ENCODE measurements around the gene FSTL4.

The FSTL4 gene

DNA sequence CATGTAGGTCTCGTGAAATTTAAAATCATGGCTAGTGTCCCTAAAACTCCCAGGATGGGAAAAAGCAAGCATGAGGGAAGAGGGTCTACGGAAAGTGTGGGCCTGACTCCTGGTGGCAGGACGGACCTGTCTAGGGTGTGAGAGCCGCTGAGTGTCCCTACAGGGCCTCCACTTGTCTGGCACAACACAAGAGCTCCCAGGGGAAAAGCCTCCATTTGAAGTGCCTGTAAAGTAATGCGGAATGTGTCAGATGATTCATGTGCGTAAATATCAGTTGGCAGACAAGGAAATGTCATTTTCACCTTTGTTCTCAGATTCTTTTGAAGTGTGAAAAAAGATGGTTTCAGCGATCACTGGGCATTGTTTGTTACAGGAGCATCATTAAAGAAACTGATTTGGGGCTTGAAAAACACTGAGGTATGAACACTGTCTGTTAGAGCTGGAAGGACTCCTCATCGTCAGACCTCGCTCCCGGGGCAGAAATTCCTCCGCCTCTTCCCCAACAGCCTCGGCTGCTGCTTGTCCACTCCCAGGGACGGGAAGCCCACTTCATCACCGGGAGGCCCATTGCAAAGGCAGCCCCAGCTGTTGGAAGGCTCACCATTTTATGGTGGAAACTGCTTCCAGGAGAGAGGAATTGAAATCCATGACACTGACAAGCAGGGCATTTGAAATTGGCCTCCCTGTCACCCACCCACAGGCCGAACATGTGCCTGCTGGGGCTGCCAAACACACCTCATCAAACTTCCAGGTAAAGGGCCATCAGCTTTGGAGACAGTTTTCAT, 240.8 kb downstream of the FSTL4 start:
- Histone ChIP-seq H3K27me3 (ENCODE audit: insufficient read depth, low read length) (no peaks in the 10 kb centered on the region), H2AFZ (ENCODE audit: low read length) (no peak overlapping the region), H3K36me3 (ENCODE audit: insufficient read depth, low read length) (no peaks in the 10 kb centered on the region), H3K4me1 (ENCODE audit: insufficient read depth, low read length, severe bottlenecking) (no peaks in the 10 kb centered on the region), H3K9ac (ENCODE audit: low read length) (no peak overlapping the region), H3K4me3 (ENCODE audit: low read depth, low read length, poor library complexity, severe bottlenecking) (no peak overlapping the region), H3F3A (ENCODE audit: insufficient read depth, low read length) (no peaks in the 10 kb centered on the region), H3K9me2 (ENCODE audit: low read depth, low read length) (no peaks in the 10 kb centered on the region), H3K79me2 (ENCODE audit: insufficient read depth, low read length) (no peaks in the 10 kb centered on the region), H3K4me2 (ENCODE audit: low read length) (no peak overlapping the region), H4K20me1 (ENCODE audit: insufficient read depth, low read length) (no peaks in the 10 kb centered on the region), H3K27ac (ENCODE audit: low read depth, low read length, poor library complexity, severe bottlenecking) (no peak overlapping the region), H3K9me3 (ENCODE audit: low read length) (no peaks in the 10 kb centered on the region)
- TF ChIP-seq, protein P1, sequence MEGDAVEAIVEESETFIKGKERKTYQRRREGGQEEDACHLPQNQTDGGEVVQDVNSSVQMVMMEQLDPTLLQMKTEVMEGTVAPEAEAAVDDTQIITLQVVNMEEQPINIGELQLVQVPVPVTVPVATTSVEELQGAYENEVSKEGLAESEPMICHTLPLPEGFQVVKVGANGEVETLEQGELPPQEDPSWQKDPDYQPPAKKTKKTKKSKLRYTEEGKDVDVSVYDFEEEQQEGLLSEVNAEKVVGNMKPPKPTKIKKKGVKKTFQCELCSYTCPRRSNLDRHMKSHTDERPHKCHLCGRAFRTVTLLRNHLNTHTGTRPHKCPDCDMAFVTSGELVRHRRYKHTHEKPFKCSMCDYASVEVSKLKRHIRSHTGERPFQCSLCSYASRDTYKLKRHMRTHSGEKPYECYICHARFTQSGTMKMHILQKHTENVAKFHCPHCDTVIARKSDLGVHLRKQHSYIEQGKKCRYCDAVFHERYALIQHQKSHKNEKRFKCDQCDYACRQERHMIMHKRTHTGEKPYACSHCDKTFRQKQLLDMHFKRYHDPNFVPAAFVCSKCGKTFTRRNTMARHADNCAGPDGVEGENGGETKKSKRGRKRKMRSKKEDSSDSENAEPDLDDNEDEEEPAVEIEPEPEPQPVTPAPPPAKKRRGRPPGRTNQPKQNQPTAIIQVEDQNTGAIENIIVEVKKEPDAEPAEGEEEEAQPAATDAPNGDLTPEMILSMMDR (IDR thresholded peaks at IDR 0.05; ENCODE audit: low read length): no peak
- no peak for TF ChIP-seq EZH2 (IDR thresholded peaks at IDR 0.05; ENCODE audit: borderline replicate concordance, low read length)

- Histone ChIP-seq H3K4me1 (ENCODE audit: insufficient read depth, low read length, severe bottlenecking) (no peaks in the 10 kb centered on the region), H3K9me2 (ENCODE audit: low read depth, low read length) (no peaks in the 10 kb centered on the region), H3K9ac (ENCODE audit: low read length) (no peak overlapping the region), H3K27ac (ENCODE audit: low read depth, low read length, poor library complexity, severe bottlenecking) (no peak overlapping the region), H3K27me3 (ENCODE audit: insufficient read depth, low read length) (no peaks in the 10 kb centered on the region), H3K4me3 (ENCODE audit: low read depth, low read length, poor library complexity, severe bottlenecking) (no peak overlapping the region), H3K36me3 (ENCODE audit: insufficient read depth, low read length) (no peaks in the 10 kb centered on the region), H3K79me2 (ENCODE audit: insufficient read depth, low read length) (no peaks in the 10 kb centered on the region), H3K9me3 (ENCODE audit: low read length) (no peaks in the 10 kb centered on the region), H4K20me1 (ENCODE audit: insufficient read depth, low read length) (no peaks in the 10 kb centered on the region), H3F3A (ENCODE audit: insufficient read depth, low read length) (no peaks in the 10 kb centered on the region), H3K4me2 (ENCODE audit: low read length) (no peak overlapping the region), H2AFZ (ENCODE audit: low read length) (no peak overlapping the region)
- TF ChIP-seq, protein P1 (IDR thresholded peaks at IDR 0.05; ENCODE audit: low read length): no peak
- TF ChIP-seq EZH2 (IDR thresholded peaks at IDR 0.05; ENCODE audit: borderline replicate concordance, low read length): no peak
Measured at GRCh38 chr5:133370904-133371303, 241.4 kb downstream of the FSTL4 start.

- H3K27ac ChIP-seq (ENCODE audit: low read depth, low read length, poor library complexity, severe bottlenecking): no peak overlapping the region
- no peaks in the 10 kb centered on the region for H4K20me1 ChIP-seq (ENCODE audit: insufficient read depth, low read length)
- TF ChIP-seq EZH2 (IDR thresholded peaks at IDR 0.05; ENCODE audit: borderline replicate concordance, low read length): no peak
- TF ChIP-seq, protein P1 (IDR thresholded peaks at IDR 0.05; ENCODE audit: low read length): no peak
- no peaks in the 10 kb centered on the region for H3K4me1 ChIP-seq (ENCODE audit: insufficient read depth, low read length, severe bottlenecking)
- no peaks in the 10 kb centered on the region for H3K27me3 ChIP-seq (ENCODE audit: insufficient read depth, low read length)
- H3F3A ChIP-seq (ENCODE audit: insufficient read depth, low read length): no peaks in the 10 kb centered on the region
- no peak overlapping the region for H3K9ac ChIP-seq (ENCODE audit: low read length)
- H3K4me2 ChIP-seq (ENCODE audit: low read length): no peak overlapping the region
- H3K9me3 ChIP-seq (ENCODE audit: low read length): no peaks in the 10 kb centered on the region
- no peaks in the 10 kb centered on the region for H3K36me3 ChIP-seq (ENCODE audit: insufficient read depth, low read length)
- no peaks in the 10 kb centered on the region for H3K9me2 ChIP-seq (ENCODE audit: low read depth, low read length)
- H3K79me2 ChIP-seq (ENCODE audit: insufficient read depth, low read length): no peaks in the 10 kb centered on the region
- H2AFZ ChIP-seq (ENCODE audit: low read length): no peak overlapping the region
- no peak overlapping the region for H3K4me3 ChIP-seq (ENCODE audit: low read depth, low read length, poor library complexity, severe bottlenecking)
Measured at GRCh38 chr5:133370036-133370831, 242.1 kb downstream of the FSTL4 start.
